Keratinocyte (primary cell): ENCODE results near the gene SORL1-AS1.

Experiments
- EZH2 ChIP-seq: IDR thresholded peaks from one replicate; pipeline ENCODE4 v1.6.1; 2012; ENCODE audit warnings: inconsistent platforms, mild to moderate bottlenecking, low read length, moderate library complexity
- TF ChIP-seq, protein P1 (sequence below), 3 experiments: IDR thresholded peaks in 1 of 3; conservative IDR thresholded peaks in 1 of 3; optimal IDR thresholded peaks in 1 of 3; 2 replicates in 2 of 3; 3 replicates in 1 of 3; pipeline versions ENCODE3 to v1.5.1; 2011; ENCODE audit warnings: low read length in 3 of 3, mild to moderate bottlenecking in 3 of 3, moderate library complexity in 2 of 3, control low read depth in 1 of 3, inconsistent platforms in 1 of 3; ENCODE audit not compliant: insufficient read depth in 2 of 3; ENCODE audit errors: extremely low read depth in 1 of 3

DNA sequence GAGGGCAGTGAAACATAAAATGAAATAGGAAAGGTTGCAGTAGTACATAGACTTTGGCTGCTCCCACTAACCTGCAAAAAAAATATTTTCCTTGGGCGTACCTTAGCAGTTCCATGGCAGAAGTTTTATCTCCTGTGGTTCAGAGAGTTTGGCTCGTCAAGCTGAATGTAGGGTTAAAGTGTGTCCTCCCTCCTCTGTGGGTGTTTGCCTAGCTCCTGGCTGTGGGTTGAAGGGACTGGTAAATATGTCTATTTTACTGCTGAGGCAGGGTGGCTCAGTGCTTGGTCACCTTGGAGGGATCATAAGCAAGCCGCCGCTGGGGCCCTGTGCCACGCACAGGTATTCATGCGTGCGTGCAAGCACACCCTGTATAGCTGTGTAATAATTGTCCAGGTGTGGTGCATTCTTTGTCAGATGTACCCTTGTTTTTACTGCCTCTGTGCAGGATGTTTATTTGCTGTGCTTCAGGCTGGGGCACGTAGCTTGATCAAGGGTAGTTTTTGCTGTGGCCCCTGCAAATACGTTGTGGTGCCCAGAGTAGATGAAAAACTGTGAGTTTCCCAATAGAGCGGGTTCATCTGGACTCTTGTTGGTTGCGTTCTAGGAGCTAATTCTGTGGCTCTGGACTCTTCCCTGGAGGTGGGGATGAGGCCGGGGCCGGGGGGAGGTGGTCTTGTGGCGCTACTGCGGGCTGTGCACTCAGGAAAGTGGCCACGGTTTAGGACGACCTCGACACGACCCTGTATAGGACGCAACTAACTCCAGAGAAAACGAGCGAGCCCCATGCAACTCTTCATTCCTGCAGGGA is 1.4 kb downstream of the SORL1-AS1 start:
- TF ChIP-seq, protein P1, sequence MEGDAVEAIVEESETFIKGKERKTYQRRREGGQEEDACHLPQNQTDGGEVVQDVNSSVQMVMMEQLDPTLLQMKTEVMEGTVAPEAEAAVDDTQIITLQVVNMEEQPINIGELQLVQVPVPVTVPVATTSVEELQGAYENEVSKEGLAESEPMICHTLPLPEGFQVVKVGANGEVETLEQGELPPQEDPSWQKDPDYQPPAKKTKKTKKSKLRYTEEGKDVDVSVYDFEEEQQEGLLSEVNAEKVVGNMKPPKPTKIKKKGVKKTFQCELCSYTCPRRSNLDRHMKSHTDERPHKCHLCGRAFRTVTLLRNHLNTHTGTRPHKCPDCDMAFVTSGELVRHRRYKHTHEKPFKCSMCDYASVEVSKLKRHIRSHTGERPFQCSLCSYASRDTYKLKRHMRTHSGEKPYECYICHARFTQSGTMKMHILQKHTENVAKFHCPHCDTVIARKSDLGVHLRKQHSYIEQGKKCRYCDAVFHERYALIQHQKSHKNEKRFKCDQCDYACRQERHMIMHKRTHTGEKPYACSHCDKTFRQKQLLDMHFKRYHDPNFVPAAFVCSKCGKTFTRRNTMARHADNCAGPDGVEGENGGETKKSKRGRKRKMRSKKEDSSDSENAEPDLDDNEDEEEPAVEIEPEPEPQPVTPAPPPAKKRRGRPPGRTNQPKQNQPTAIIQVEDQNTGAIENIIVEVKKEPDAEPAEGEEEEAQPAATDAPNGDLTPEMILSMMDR (optimal IDR thresholded peaks at IDR 0.05 in 1 of 3, IDR thresholded peaks at IDR 0.05 in 1 of 3, conservative IDR thresholded peaks at IDR 0.05 in 1 of 3; ENCODE audit: extremely low read depth in 1 of 3, insufficient read depth in 2 of 3, low read length in 3 of 3), result no peak
- TF ChIP-seq EZH2, result no peak
